DOHH2 (cell line): ENCODE measurements around the gene MYO1C.

ENCODE experiments used
- CTCF ChIP-seq: fragments of 200-600 bp; sonication (generic); IDR thresholded peaks from one replicate; pipeline ENCODE4 v1.5.1; 2014; ENCODE audit warnings: antibody characterized with exemption, mild to moderate bottlenecking, low read depth, low read length; ENCODE audit not compliant: poor library complexity, severe bottlenecking
- EZH2phosphoT487 ChIP-seq: fragments of 200-600 bp; sonication (generic); IDR thresholded peaks from 2 replicates; pipeline ENCODE4 v1.6.1; 2017; ENCODE audit warnings: borderline replicate concordance, mild to moderate bottlenecking, antibody characterized with exemption, low read length, moderate library complexity, mixed read lengths

- TF ChIP-seq CTCF (no peak), EZH2phosphoT487 (no peak)
Observed at GRCh38 chr17:1484060-1484535, 8.4 kb downstream of the MYO1C start.
